HT-29 (cell line): ENCODE results near the gene STK32C. TPM values are rescaled to one million over a fixed set of nuclear protein-coding genes. Genes with fewer than 3 reads are reported as not detected.
"Not testable (repeated sequence)": the region's sequence is repeated elsewhere in the genome, so short reads cannot be mapped to it uniquely, and the experiment has no call there.

Experiments used
- DNase-seq: peaks from one replicate; pipeline ENCODE4 v3.0.0-alpha.2; 2015; ENCODE audit warnings: low spot score
- total RNA-seq: library from RNA; depleted of rRNA; stranded (reverse); fragments of >200 nt; shearing (Covaris generic); gene quantifications from 2 replicates; pipeline ENCODE4 v1.2.3, GENCODE V29; 2014

STK32C gene
- total RNA-seq, 1 experiment from 2014 or later: 20.8 TPM

- DNase-seq: no peak
Measured at GRCh38 chr10:132338876-132339275, 31.1 kb upstream of the STK32C start.

DNA sequence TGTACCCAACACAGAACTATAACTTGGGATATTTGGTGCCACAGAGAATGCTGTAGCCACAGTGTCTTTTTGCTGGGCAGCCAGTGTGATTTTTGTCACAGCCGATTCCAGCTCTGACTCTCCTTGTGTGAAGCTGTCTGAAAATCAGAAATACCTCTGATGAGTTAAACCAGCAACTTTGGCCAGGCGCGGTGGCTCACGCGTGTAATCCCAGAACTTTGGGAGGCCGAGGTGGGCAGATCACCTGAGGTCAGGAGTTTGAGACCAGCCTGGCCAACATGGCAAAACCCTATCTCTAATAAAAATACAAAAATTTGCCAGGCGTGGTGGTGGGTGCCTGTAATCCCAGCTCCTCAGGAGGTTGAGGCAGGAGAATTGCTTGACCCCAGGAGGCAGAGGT is 30.1 kb upstream of the STK32C start:
- not testable (repeated sequence) for DNase-seq

- DNase-seq: peak; percentile 42
Measured at GRCh38 chr10:132336919-132337407, 29.2 kb upstream of the STK32C start.

GRCh38 chr10:132336064-132336746 is 28.5 kb upstream of the STK32C start:
- no peak for DNase-seq

- no peak for DNase-seq
Measured at GRCh38 chr10:132335189-132336063, 27.7 kb upstream of the STK32C start.

GRCh38 chr10:132334631-132335188 is 27.0 kb upstream of the STK32C start:
- no peak for DNase-seq

DNA sequence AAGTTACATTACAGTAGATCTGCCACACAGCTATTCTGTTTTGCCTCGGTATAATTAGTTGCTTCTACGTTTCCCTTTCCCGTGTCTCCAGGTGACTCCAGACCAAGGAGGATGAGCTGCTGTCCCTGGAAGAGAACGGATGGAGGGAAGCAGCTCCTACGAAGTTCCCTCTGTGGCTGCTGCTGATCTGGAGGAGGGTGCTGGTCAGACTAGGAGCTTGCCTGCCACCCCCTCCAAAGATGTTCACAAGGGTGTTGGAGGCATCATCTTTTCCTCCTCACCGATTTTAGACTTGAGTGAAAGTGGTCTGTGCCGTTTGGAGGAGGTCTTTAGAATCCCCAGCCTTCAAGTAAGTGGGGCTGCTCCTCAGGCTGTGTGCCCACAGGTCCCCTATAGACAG is 25.6 kb upstream of the STK32C start:
- DNase-seq: no peak

GRCh38 chr10:132332433-132332754 is 24.6 kb upstream of the STK32C start:
- DNase-seq: peak; percentile 30

- DNase-seq: peak; percentile 97
Measured at GRCh38 chr10:132331601-132332432, 24.1 kb upstream of the STK32C start, which contains the start of gene LRRC27. LRRC27 (plus strand) TSS chr10:132332193; CDS start chr10:132333525, 1,332 bp downstream.

DNA sequence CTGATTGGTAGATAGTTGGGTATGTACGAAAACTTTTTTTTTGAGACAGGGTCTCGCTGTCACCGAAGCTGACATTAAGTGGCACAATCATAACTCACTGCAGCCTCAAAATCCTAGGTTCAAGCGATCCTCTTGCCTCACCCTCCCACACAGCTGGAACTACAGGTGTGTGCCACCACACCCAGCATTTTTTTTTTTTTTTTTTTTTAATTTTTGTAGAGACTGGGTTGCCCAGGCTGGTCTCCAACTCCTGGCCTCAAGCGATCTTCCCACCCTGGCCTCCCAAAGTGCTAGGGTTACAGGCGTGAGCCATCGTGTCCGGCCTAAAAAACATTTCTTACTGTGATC is 22.7 kb upstream of the STK32C start:
- no peak for DNase-seq

DNA sequence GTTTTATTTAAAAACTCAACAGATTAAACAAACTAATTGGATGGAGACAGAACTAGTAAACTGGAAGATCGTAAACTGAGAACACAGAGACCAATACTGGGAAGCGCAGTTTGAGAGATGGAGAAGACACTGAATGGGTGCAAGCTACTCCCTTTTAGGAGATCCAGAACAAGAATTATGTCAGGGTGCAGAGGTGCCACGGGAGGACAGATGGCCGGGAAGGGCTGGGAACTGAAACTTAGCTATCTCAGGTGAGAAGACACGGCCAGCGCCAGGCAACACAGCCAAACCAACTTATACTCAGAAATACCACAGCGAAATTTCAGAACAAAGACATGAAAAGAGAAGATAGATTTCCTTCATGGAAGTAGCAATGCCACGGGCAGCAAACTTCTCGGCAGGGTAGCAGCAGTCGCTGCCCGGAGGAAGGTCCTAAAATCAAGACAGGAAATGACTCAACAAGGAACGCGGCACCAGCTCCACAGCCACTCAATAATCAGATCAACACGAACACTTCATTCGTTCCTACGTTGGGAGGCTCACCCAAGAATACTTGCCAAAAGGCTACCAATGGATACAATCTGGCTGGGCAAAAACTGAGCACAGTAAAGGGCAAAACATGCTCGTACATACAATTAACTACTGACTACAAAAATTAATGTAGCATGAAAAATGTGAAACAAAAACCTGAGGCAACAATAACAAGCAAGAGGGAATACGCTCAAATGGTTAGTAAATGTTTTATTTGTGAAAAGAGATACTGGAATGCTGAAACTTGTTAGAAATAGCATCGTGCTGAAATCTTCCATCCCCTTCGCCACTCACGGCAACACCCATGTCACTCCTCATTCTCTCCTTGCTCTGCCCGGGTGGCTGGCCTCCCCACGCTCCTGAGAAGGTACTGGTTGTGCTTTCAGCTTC is 22.1 kb upstream of the STK32C start:
- DNase-seq: peak; percentile 70

- no peak for DNase-seq
Measured at GRCh38 chr10:132328738-132329137, 21.0 kb upstream of the STK32C start.

DNA sequence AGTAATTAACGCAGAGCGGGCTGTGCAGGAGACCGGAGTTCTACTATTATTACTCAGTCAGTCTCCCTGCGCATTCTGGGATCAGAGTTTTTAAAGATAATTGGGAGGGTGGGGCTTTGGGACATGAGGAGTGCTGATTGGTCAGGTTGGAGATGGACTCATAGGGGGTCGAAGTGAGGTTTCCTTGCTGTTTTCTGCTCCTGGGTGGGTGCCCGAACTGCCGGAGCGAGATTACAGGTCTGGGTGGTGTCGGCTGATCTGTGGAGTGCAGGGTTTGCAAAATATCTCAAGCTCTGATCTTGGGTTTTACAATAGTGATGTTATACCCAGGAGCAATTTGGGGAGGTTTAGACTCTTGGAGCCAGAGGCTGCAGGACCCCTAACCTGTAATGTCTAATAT is 20.4 kb upstream of the STK32C start:
- DNase-seq: no peak

- DNase-seq: no peak
Measured at GRCh38 chr10:132326925-132327324, 19.2 kb upstream of the STK32C start.

DNA sequence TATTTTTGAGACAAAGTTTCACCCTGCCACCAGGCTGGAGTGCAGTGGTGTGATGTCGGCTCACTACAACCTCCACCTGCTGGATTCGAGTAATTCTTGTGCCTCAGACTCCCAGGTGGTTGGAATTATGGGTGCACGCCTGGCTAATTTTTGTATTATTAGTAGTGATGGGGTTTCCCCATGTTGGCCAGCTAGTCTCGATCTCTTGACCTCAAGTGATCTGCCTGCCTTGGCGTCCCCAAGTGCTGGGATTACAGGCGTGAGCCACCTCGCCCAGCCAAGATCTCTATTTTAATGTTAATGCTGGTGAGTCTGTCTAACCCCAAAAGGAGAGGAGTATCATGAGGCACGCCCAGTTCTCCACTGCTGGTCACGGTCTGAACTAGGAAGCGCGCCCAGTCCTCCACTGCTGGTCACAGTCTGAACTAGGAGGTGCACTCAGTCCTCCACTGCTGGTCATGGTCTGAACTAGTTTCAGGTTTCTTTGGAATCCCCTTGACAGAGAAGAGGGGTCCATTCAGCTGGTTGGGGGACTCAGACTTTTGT is 18.7 kb upstream of the STK32C start:
- DNase-seq: no peak

DNA sequence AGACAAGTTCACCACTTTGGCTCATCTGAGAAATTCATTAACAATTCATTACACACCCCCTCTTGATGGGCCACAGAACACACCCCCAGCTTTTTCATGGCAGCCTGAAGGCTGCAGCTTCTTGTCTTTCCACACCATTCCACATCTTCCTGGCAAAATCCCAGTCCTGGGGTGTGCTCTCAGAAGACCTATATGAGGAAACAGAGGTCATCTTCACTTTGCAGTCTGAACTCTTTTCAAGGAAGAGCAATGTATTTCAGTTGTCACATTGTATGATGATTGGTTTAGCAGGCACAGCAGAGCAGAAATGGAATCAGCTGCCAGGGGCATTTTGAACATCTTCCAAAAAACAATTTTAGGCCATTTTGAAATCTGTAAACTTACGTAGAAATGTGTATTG is 16.4 kb upstream of the STK32C start:
- no peak for DNase-seq

GRCh38 chr10:132322586-132323048 is 14.9 kb upstream of the STK32C start:
- DNase-seq: no peak

DNA sequence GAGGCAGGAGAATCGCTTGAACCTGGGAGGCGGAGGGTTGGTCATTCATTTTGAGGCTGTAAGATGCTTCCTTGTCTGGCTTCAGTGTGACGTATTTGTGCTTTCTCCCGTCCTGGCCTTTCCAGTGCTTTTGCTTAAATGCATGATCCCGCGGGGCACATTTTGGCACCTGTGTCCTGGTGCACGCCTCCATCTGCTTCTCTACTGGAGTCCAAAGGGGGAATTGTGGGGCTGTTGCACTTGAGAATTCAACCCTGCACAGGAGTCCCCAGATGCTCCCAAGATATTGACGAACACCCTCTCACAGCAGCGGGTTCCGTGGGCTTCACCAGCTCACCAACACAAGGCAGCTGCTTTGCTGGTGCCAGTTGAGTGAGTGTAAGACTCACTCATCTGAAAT is 14.0 kb upstream of the STK32C start:
- DNase-seq: no peak

DNA sequence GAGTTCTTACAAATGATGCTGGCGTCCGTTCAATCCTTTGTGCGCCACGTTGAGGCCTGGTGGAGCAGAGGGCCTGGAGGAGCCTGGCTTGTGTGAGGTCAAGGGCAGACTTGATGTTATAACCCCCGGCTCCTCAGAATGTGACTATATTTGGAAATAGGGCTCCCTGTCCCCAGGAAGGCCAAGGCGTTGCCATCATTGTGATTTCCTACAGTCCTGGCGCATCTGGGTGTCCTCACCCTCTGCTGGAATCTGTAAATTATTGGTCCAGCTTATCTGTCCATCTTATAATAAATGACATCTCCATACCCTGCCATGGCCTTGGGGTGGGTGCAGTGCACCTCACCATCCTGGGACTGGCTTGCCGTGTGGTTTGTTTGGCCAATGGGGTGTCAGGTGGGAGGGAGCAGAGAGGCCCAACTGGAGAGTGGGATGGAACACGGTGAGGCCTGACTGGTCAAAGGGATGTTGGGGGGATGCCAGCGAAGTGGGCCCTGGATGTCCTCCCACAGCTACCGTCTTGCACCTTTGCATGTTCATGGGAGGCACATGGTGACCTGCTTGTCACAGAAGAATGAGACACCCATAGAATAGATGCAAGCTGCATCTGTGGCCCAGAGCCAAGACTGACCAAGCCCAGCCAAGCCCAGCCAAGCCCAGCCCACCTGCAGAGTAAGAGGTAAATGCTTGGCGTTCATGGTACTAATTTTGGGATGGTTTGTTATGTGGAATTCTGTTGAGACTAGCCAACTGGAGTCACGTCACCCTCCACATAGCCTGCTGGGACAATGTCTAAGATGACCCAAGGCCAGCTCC is 13.1 kb upstream of the STK32C start:
- DNase-seq: no peak
